A549 (cell line): ENCODE measurements around the gene HDAC10. TPM values are rescaled to one million over a fixed set of nuclear protein-coding genes. Genes with fewer than 3 reads are reported as not detected.

Experiments
- ATAC-seq, 2 experiments: fragments of 200-7000 bp in 1 of 2; fragments of >200 bp in 1 of 2; cut with Nextera tagmentation in 1 of 2; cut with Tn5 transposase in 1 of 2; 3 replicates each; pipeline versions ENCODE4 v1.8.0 to v1.9.1; 2018 to 2020; ENCODE audit warnings: mild to moderate bottlenecking in 1 of 2, moderate library complexity in 1 of 2
- CTCF ChIA-PET: fragments of 300-600 bp; sonication (Branson Sonifier 250); formaldehyde crosslinking; extraction: SDS; loops from one replicate; lab custom pipeline; 2021; ENCODE audit warnings: antibody characterized with exemption, inconsistent platforms; lab: Yijun Ruan, JAX
- POLR2A ChIA-PET: fragments of 350-600 bp; formaldehyde crosslinking; extraction: SDS; loops from one replicate; lab custom pipeline; 2021; ENCODE audit warnings: antibody characterized with exemption, inconsistent platforms; lab: Yijun Ruan, JAX
- DNase-seq, 2 experiments: peaks; one replicate each; pipeline versions ENCODE4 v3.0.0 to v3.0.0-alpha.2; 2011 to 2016; ENCODE audit warnings: low read depth in 1 of 2, low spot score in 1 of 2
- FAIRE-seq: peaks from 2 replicates; lab custom pipeline; 2011; peaks lifted over from hg19 to GRCh38; lab: Jason Lieb, UNC
- H3K27ac ChIP-seq, 2 experiments: fragments of >200 bp; sonication (Bioruptor Twin); formaldehyde crosslinking; 3 replicates each; pipeline ENCODE4 v1.5.1; 2016 to 2017
- H3K4me1 ChIP-seq: fragments of >200 bp; sonication (Bioruptor Twin); formaldehyde crosslinking; 3 replicates; pipeline ENCODE4 v1.6.1; 2016
- H3K4me2 ChIP-seq: fragments of >200 bp; sonication (Bioruptor Twin); formaldehyde crosslinking; 3 replicates; pipeline ENCODE4 v1.6.1; 2016
- H3K4me3 ChIP-seq: fragments of >200 bp; sonication (Bioruptor Twin); formaldehyde crosslinking; 3 replicates; pipeline ENCODE4 v1.5.1; 2016
- H3K9me3 ChIP-seq: fragments of >200 bp; sonication (Bioruptor Twin); formaldehyde crosslinking; 3 replicates; pipeline ENCODE4 v1.6.1; 2016
- ATOH8 ChIP-seq: fragments of 250-450 bp; sonication (Bioruptor Pico); IDR thresholded peaks from 2 replicates; pipeline ENCODE4 v1.5.0; 2020; ENCODE audit warnings: low read depth, mild to moderate bottlenecking, moderate library complexity
- CHD2 ChIP-seq: fragments of 150-350 bp; IDR thresholded peaks from 2 replicates; pipeline ENCODE4 v1.6.1; 2014; ENCODE audit warnings: low read length; ENCODE audit not compliant: partially characterized antibody
- ESRRA ChIP-seq: fragments of 150-350 bp; IDR thresholded peaks from 2 replicates; pipeline ENCODE4 v1.6.1; 2014; ENCODE audit warnings: mild to moderate bottlenecking, low read length, borderline replicate concordance
- FOSB ChIP-seq: fragments of 250-450 bp; sonication (Bioruptor Pico); IDR thresholded peaks from 2 replicates; pipeline ENCODE4 v1.5.0; 2020; ENCODE audit warnings: mild to moderate bottlenecking, moderate library complexity
- HDAC2 ChIP-seq: fragments of 200-600 bp; sonication (generic); IDR thresholded peaks from 2 replicates; pipeline ENCODE4 v1.6.1; 2016
- HES2 ChIP-seq: fragments of >200 bp; sonication (Bioruptor Twin); formaldehyde crosslinking; IDR thresholded peaks from 2 replicates; pipeline ENCODE4 v1.6.1; 2016
- HMGXB4 ChIP-seq: fragments of 250-450 bp; sonication (Bioruptor Pico); IDR thresholded peaks from 2 replicates; pipeline ENCODE4 v1.5.0; 2021; ENCODE audit warnings: mild to moderate bottlenecking, moderate library complexity, borderline replicate concordance
- JUN ChIP-seq, 2 experiments: fragments of >200 bp; sonication (Bioruptor Twin); formaldehyde crosslinking; IDR thresholded peaks; 2 replicates in 1 of 2; 3 replicates in 1 of 2; pipeline ENCODE4 v1.6.1; 2016 to 2017
- JUNB ChIP-seq: fragments of >200 bp; sonication (Bioruptor Twin); formaldehyde crosslinking; IDR thresholded peaks from 2 replicates; pipeline ENCODE4 v1.6.1; 2016
- MAFK ChIP-seq: fragments of 450-650 bp; IDR thresholded peaks from 2 replicates; pipeline ENCODE4 v1.6.1; 2014; ENCODE audit not compliant: partially characterized antibody
- NFE2L2 ChIP-seq: fragments of 150-350 bp; conservative IDR thresholded peaks from 2 replicates; pipeline ENCODE4 v1.6.1; 2014; ENCODE audit warnings: low read length
- NPAS2 ChIP-seq: fragments of 250-450 bp; sonication (Bioruptor Pico); IDR thresholded peaks from 2 replicates; pipeline ENCODE4 v1.8.0; 2022; ENCODE audit warnings: mild to moderate bottlenecking, moderate library complexity, borderline replicate concordance
- RAD21 ChIP-seq, 2 experiments: fragments of >200 bp in 1 of 2; sonication (Bioruptor Twin) in 1 of 2; formaldehyde crosslinking in 1 of 2; IDR thresholded peaks in 1 of 2; conservative IDR thresholded peaks in 1 of 2; 2 replicates in 1 of 2; 3 replicates in 1 of 2; pipeline ENCODE4 v1.6.1; 2012 to 2018; ENCODE audit warnings: inconsistent platforms in 1 of 2
- RCOR1 ChIP-seq: fragments of 150-350 bp; IDR thresholded peaks from 2 replicates; pipeline ENCODE4 v1.6.1; 2014; ENCODE audit warnings: antibody characterized with exemption, low read length, low read depth
- REST ChIP-seq: fragments of 200-600 bp; sonication (generic); IDR thresholded peaks from 2 replicates; pipeline ENCODE4 v1.6.1; 2016; ENCODE audit warnings: antibody characterized with exemption, mild to moderate bottlenecking, moderate library complexity
- RNF2 ChIP-seq: fragments of 200-600 bp; sonication (generic); IDR thresholded peaks from 2 replicates; pipeline ENCODE4 v1.6.1; 2016; ENCODE audit warnings: low read depth, mild to moderate bottlenecking, antibody characterized with exemption, moderate library complexity, borderline replicate concordance
- SREBF2 ChIP-seq: fragments of 450-650 bp; IDR thresholded peaks from 2 replicates; pipeline ENCODE4 v1.6.1; 2014; ENCODE audit warnings: mild to moderate bottlenecking, moderate library complexity
- TP53 ChIP-seq: fragments of 250-450 bp; sonication (Bioruptor Pico); IDR thresholded peaks from 2 replicates; pipeline ENCODE4 v1.5.0; 2021; ENCODE audit warnings: mild to moderate bottlenecking, moderate library complexity
- USF2 ChIP-seq: fragments of 450-650 bp; IDR thresholded peaks from 2 replicates; pipeline ENCODE4 v1.6.1; 2014; ENCODE audit warnings: antibody characterized with exemption
- WGBS: methylation state at CpG from one replicate; pipeline ENCODE4 v1.1.6; 2017; ENCODE audit errors: missing lambda C conversion rate; 5-methylcytosine and 5-hydroxymethylcytosine counted together
- polyA plus RNA-seq, 4 experiments: library from polyadenylated mRNA; depleted of rRNA in 3 of 4; stranded (reverse); fragments of >200 nt; fragmentation: RNase III in 1 of 4; extraction: RNeasy Plus Mini Kit Qiagen cat#74134 plus additional on column Dnase treatment in 1 of 4; gene quantifications; 2 replicates in 3 of 4; 3 replicates in 1 of 4; pipeline ENCODE4 v1.2.3, GENCODE V29; 2011 to 2017

HDAC10 gene
- polyA plus RNA-seq, 2 of the 4 experiments (the other 2 are of a cell fraction): 2.4 to 12.0 TPM

DNA sequence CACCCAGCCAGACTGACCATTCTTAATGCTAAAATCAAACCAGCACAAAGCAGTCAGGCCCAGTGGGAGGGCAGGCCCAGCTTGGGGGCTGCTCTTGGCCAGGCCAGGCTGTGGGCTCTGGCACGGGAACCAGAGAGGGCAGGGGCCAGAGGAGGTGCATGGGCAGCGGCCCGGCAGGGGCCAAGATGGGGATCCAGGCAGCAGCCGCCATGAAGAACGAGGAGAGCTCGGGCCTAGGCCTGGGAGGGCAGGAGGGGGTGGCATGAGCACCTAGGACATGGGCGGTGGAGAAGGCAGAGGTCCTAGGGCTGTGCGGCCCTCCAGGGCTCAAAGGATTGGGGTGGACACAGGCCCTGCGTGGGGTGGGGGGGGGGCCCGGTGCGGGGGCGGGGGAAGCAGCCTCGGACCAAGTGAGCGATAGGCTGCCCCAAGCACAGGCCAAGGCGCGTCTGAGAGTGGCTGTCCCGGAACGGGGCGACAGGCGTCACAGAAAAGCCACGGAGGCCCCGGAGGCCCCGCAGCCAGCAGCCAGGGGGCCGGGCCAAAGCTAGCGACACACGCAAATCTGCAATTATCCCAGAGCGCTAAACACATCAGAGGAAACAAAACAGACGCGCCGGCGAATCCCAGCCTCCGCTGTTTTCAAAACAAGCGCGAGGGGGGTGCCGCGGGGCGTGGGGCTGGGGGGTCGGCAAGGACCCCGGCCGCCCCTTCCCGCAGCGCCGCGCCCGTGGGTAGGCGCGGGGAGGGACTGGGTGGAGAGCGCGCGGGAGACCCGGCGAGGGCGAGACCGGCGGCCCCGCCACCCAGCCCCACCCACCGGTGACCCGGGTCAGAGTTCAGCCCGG, 48.1 kb upstream of the HDAC10 start:
- Histone ChIP-seq H3K4me3 (no peak overlapping the region), H3K4me2 (no peak overlapping the region), H3K4me1 (peaks cover 78% of the 10 kb centered on the region), H3K9me3 (no peaks in the 10 kb centered on the region), H3K27ac (peak overlapping the region in 1 of 2 experiments; percentile 100; a peak in 1 of 6 replicates)
- ChIA-PET POLR2A (no interaction called here), CTCF (interaction anchor here (1.2 to 1.9 kb wide), 2 partner anchors 17 to 43 kb away, joined by 3 to 7 read pairs; no protein-coding TSS in a partner anchor)
- DNase-seq (no peak), FAIRE-seq (no peak), ATAC-seq (no peak)
- no peak for TF ChIP-seq RAD21 (conservative IDR thresholded peaks at IDR 0.05 in 1 of 2, IDR thresholded peaks at IDR 0.05 in 1 of 2)
- no peak for TF ChIP-seq USF2
- TF ChIP-seq RNF2: no peak
- no peak for TF ChIP-seq TP53 (CRISPR knock-in tag)
- TF ChIP-seq CHD2: no peak
- no peak for TF ChIP-seq HDAC2
- no peak for TF ChIP-seq NPAS2 (CRISPR knock-in tag)
- no peak for TF ChIP-seq HES2
- no peak for TF ChIP-seq FOSB (CRISPR knock-in tag)
- no peak for TF ChIP-seq HMGXB4 (CRISPR knock-in tag)
- TF ChIP-seq REST: no peak
- WGBS: 90% methylated on average over 36 of the region's 59 CpGs

DNA sequence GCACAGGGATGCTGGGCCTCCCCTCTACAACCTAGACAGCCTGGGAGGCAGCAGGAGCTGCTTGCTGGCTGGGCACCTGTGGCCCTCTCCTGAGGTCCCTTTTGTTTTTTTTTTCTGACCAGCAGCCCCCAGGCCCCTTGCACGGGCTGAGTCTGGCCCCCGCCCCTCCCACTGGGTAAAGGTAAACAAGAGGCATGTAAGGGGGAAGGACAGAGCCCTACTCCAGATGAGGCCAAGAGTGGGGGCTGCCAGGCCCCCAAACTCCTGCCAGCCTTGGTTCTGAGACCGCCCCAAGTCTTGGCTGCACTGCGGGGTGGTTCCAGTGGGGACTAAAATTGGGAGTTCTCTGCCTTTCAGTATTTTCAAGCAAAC, 47.2 kb upstream of the HDAC10 start:
- CTCF ChIA-PET: interaction anchor here (1.2 to 2.5 kb wide), 2 partner anchors 18 to 22 kb away, joined by 3 to 15 read pairs; no protein-coding TSS in a partner anchor

More for the DNA sequence above, 47.2 kb upstream of the HDAC10 start:
- Histone ChIP-seq H3K9me3 (no peaks in the 10 kb centered on the region), H3K4me3 (no peak overlapping the region), H3K4me2 (no peak overlapping the region), H3K4me1 (peaks cover 76% of the 10 kb centered on the region), H3K27ac (peak overlapping the region in 1 of 2 experiments; percentile 53; a peak in 1 of 6 replicates)
- 68% methylated on average over 4 of the region's 4 CpGs for WGBS
- POLR2A ChIA-PET: no interaction called here
- DNase-seq (no peak), FAIRE-seq (no peak), ATAC-seq (no peak)
- no peak for TF ChIP-seq JUN (IDR thresholded peaks at IDR 0.05)
- TF ChIP-seq ATOH8: no peak
- no peak for TF ChIP-seq JUNB
- TF ChIP-seq HES2: no peak
- no peak for TF ChIP-seq ESRRA
- no peak for TF ChIP-seq MAFK
- TF ChIP-seq NFE2L2: no peak
- no peak for TF ChIP-seq USF2
- no peak for TF ChIP-seq SREBF2
- TF ChIP-seq RCOR1: no peak
- no peak for TF ChIP-seq RNF2
